ENCODE results near the gene SFXN4. TPM values are rescaled to one million over a fixed set of nuclear protein-coding genes. Genes with fewer than 3 reads are reported as not detected.

The SFXN4 gene
- total and polyA plus RNA-seq, 10 donors = 13.3 to 68.3 (median 24.8) TPM

DNA sequence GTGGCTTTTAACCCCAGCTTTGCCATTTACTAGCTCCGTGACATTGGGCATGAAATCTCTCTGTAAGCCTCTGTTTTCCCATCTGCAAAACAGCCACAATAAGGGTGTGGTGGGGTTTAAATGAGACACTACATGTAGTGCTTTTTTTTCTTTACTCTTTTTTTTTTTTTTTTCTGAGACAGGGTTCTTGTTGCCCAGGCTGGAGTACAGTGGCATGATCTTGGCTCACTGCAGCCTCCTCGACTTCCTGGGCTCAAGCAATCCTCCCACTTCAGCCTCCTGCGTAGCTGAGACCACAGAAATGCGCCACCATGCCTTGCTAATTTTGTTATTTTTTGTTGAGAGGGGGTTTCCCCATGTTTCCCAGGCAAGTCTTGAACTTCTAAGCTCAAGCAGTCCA, 69.9 kb downstream of the SFXN4 start:
- Histone ChIP-seq H3K27ac (no peak overlapping the region), H3K9me3 (no peaks in the 10 kb centered on the region), H3K4me1 (peaks cover 0 to 13% (median 4%) of the 10 kb centered on the region in 6 donors), H3K4me3 (no peak overlapping the region), H3K36me3 (no peaks in the 10 kb centered on the region), H3K27me3 (replicated peaks in 1 of 7) (no peaks in the 10 kb centered on the region)
- WGBS, 5 donors = 58 to 83% (median 67%) methylated on average over 4 of the region's 4 CpGs
- intact Hi-C loops (cut with DNase I; ENCODE audit: low total_unique reads) = no loop called here
- no peak for TF ChIP-seq POLR2A (IDR thresholded peaks at IDR 0.05)
- no peak for TF ChIP-seq POLR2AphosphoS5 (IDR thresholded peaks at IDR 0.05)
- TF ChIP-seq, protein P1, sequence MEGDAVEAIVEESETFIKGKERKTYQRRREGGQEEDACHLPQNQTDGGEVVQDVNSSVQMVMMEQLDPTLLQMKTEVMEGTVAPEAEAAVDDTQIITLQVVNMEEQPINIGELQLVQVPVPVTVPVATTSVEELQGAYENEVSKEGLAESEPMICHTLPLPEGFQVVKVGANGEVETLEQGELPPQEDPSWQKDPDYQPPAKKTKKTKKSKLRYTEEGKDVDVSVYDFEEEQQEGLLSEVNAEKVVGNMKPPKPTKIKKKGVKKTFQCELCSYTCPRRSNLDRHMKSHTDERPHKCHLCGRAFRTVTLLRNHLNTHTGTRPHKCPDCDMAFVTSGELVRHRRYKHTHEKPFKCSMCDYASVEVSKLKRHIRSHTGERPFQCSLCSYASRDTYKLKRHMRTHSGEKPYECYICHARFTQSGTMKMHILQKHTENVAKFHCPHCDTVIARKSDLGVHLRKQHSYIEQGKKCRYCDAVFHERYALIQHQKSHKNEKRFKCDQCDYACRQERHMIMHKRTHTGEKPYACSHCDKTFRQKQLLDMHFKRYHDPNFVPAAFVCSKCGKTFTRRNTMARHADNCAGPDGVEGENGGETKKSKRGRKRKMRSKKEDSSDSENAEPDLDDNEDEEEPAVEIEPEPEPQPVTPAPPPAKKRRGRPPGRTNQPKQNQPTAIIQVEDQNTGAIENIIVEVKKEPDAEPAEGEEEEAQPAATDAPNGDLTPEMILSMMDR (IDR thresholded peaks at IDR 0.05 in 8 of 11, conservative IDR thresholded peaks at IDR 0.05 in 3 of 11) = no peak
- no peak for DNase-seq

DNA sequence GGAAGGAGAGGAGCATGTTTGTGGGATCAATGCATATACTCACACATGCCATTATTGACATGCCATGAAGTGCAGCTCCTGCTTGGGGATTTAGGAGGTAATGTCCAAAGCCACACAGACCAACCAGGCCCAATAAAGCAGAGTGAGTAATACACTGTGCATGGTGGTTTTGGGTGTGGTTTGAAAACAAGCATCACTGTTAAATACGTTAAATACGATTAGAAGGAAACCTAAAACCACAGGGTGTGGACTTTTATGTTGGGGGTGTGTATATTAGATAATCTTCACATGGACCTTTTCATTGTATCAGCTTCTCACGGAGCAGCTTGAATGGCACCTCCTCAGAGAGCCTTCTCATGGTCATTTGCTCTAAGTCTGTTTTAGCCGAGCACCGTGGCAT, 74.5 kb downstream of the SFXN4 start:
- intact Hi-C loops (cut with DNase I; ENCODE audit: low total_unique reads) = no loop called here
- Histone ChIP-seq H3K4me3 (no peak overlapping the region), H3K9me3 (no peaks in the 10 kb centered on the region), H3K36me3 (no peaks in the 10 kb centered on the region), H3K27me3 (replicated peaks in 1 of 7) (no peaks in the 10 kb centered on the region), H3K27ac (peak overlapping the region in 5 of 8 donors; percentile 27 to 83 (median 62)), H3K4me1 (peaks cover 0 to 17% (median 5%) of the 10 kb centered on the region in 6 donors)
- no peak for TF ChIP-seq POLR2AphosphoS5 (IDR thresholded peaks at IDR 0.05)
- TF ChIP-seq POLR2A (IDR thresholded peaks at IDR 0.05) = no peak
- TF ChIP-seq, protein P1 (IDR thresholded peaks at IDR 0.05 in 8 of 11, conservative IDR thresholded peaks at IDR 0.05 in 3 of 11) = no peak
- 40 to 59% (median 52%) methylated on average over 5 of the region's 5 CpGs for WGBS, 5 donors
- DNase-seq = no peak

Small RNA genes lying within 50 kb of the gene (small RNA-seq; reads per million reads assigned to genes)
- 0 to 0.07 (median 0.03) reads per million in 4 donors for gene AL355598.1
- 0 reads per million in 4 donors for gene RN7SL749P

Other genes with a start within 250 kb of the SFXN4 start
- under 1 TPM; 0.26 to 0.68 (median 0.42) TPM for gene NANOS1, start 136.0 kb downstream of the SFXN4 start, total RNA-seq
- under 1 TPM; 0.09 to 0.86 (median 0.38) TPM for gene NANOS1, start 136.0 kb downstream of the SFXN4 start, polyA plus RNA-seq
- gene EIF3A, start 84.9 kb downstream of the SFXN4 start, total RNA-seq = 10 to 100 TPM; 81.4 to 93.9 (median 90.7) TPM
- 10 to 100 TPM; 21.9 to 31.0 (median 22.8) TPM for gene EIF3A, start 84.9 kb downstream of the SFXN4 start, polyA plus RNA-seq
- 10 to 100 TPM; 28.5 to 57.0 (median 37.4) TPM for gene DENND10, start 61.6 kb downstream of the SFXN4 start, total RNA-seq
- gene DENND10, start 61.6 kb downstream of the SFXN4 start, polyA plus RNA-seq = 10 to 100 TPM; 11.3 to 18.4 (median 12.1) TPM
- 100 to 1,000 TPM in 3 of 7 donors, 10 to 100 TPM in 4; 77.5 to 138 (median 98.7) TPM for gene PRDX3, start 13.1 kb upstream of the SFXN4 start, total RNA-seq
- gene PRDX3, start 13.1 kb upstream of the SFXN4 start, polyA plus RNA-seq = 100 to 1,000 TPM in 1 of 3 donors, 10 to 100 TPM in 2; 61.9 to 130 (median 94.2) TPM
- gene GRK5, start 41.9 kb upstream of the SFXN4 start, total RNA-seq = 10 to 100 TPM; 47.2 to 85.2 (median 59.7) TPM
- 10 to 100 TPM; 15.5 to 25.0 (median 18.4) TPM for gene GRK5, start 41.9 kb upstream of the SFXN4 start, polyA plus RNA-seq

Measured in spleen (tissue), 11 donors.